ENCODE data around the gene THNSL1. TPM values are rescaled to one million over a fixed set of nuclear protein-coding genes. Genes with fewer than 3 reads are reported as not detected.
"Not testable (repeated sequence)": the region's sequence is repeated elsewhere in the genome, so short reads cannot be mapped to it uniquely, and the experiment has no call there.

The THNSL1 gene, protein sequence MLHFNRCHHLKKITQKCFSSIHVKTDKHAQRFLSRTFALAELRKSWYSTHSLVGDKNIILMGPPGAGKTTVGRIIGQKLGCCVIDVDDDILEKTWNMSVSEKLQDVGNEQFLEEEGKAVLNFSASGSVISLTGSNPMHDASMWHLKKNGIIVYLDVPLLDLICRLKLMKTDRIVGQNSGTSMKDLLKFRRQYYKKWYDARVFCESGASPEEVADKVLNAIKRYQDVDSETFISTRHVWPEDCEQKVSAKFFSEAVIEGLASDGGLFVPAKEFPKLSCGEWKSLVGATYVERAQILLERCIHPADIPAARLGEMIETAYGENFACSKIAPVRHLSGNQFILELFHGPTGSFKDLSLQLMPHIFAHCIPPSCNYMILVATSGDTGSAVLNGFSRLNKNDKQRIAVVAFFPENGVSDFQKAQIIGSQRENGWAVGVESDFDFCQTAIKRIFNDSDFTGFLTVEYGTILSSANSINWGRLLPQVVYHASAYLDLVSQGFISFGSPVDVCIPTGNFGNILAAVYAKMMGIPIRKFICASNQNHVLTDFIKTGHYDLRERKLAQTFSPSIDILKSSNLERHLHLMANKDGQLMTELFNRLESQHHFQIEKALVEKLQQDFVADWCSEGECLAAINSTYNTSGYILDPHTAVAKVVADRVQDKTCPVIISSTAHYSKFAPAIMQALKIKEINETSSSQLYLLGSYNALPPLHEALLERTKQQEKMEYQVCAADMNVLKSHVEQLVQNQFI
- polyA plus RNA-seq (2014; cell fraction: cytosol; rRNA removed), result 6.0 and 6.2 TPM in 2 replicates
- polyA plus RNA-seq (2014; cell fraction: nucleus; rRNA removed), result 3.1 and 3.2 TPM in 2 replicates

DNA sequence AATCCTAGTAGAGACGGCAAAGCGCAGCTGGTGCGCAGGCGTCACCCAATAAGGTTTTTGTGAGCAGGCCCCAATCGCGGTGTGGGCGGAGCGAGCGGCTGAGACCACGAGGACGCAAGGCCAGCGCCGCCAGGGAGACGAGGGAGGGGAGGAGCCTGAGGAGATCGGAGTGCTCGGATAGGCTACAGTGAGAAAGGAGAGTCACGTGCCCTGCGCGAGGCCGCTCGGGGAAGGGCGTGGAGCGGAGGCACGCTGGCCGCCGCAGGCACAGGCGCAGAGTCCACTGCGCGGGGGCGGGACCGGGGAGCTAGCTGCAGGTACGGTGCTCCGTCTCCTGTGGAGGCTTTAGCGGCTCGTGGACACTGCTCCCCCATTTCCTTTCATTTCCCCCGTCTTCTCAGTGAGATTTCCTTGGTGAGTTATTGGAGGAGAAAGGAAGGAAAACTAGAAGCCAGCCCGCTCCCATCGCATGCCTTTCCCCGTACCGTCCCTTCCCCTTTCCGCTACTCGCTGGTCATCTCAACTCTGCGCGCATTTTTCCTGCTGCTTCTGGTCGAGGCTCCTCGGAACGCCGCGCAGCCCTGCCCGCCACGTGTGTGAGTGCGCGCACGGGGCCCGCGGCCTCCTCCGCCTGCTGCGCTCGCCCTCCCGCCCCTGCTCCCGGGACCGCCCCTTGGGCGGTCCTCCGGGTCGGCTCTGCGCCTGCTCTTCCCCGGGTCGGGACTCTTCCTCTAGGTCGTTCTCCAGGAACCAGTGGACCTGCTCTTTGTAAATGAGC is at the start of gene THNSL1:
Gene THNSL1 (plus strand): TSS at position 237 of the 778 bp plus-strand sequence. CDS start 6,612 bp downstream, outside the sequence.
- peak; percentile 98 for DNase-seq (ENCODE audit: low spot score)

DNA sequence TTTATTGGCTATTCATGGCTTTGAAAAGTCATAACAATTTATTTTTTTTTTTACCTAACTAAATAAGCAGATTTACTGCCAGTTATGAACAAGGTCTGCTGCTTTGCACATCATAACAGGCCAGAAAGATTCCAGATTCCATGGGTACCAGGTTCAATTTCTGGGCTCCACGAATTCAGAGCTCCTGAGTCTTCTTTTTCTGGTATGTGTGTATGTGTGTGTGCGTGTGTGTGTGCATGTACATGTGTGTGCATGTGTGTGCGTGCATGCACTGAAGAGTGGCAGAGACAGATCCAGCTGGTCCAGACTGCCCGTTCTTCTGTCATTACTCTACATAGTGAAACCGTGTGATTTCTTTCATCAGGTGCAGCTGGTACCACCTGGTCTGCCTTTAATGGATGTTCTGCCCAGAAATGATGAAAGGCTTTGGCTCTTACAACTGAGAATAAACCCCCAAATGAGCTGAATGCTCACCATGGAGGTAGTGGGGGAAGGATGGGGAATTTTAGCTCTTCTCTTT is 49.4 kb upstream of the THNSL1 start:
- no peak for DNase-seq (ENCODE audit: low spot score)

DNA sequence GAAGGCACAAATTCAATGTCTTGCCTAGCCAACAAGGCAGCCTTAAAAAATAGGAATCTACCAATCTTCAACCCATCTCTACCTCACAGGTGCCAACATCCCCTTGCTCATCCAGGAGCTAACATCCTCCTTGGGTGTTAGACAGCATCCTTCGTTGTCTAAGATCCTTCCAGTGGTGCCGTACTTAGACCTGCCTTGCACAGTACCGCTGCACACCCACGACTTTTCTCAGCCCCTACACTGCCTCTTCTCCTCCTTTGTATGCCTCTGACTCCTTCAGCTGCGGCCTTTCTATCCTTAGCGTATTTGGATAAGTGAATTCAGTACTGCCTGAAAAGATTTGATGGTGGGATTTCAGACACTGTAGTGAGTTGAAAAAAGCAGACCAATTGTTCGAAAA is 48.1 kb upstream of the THNSL1 start:
- DNase-seq (ENCODE audit: low spot score), result no peak

DNA sequence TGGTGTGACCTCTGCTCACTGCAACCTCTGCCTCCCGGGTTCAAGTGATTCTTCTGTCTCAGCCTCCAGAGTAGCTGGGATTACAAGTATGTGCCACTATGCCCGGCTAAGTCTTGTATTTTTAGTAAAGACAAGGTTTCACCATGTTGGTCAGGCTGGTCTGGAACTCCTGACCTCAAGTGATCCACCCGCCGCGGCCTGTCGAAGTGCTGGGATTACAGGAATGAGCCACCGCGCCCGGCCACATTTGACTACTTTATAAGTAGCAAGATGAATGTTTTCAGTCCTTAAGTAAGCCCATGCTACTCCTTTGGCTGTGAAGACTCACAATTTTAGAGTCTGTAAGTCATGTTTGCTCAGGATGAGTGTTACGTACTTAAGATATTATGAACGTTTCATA is 47.5 kb upstream of the THNSL1 start:
- not testable (repeated sequence) for DNase-seq (ENCODE audit: low spot score)

DNA sequence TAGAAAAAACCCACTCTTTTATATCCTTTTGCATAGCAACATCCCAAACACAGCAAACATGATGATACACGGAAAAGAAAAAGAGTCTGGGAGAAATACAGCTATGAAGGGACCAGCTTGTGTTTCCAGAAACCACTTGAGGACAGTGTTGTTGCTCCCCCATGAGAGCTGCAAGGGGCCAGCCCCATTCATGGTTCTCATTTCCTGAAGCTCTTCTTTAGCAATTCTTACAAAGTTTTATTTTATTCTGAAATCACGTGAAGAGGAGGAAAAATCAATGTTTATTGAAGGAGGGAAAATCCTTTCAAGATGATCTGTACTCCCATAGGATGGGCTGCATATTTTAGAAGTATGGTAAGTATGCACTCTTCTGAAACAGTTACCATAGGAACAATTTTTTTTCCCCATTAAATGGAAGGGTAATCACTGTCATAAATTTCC is 46.6 kb upstream of the THNSL1 start:
- DNase-seq (ENCODE audit: low spot score), result no peak

DNA sequence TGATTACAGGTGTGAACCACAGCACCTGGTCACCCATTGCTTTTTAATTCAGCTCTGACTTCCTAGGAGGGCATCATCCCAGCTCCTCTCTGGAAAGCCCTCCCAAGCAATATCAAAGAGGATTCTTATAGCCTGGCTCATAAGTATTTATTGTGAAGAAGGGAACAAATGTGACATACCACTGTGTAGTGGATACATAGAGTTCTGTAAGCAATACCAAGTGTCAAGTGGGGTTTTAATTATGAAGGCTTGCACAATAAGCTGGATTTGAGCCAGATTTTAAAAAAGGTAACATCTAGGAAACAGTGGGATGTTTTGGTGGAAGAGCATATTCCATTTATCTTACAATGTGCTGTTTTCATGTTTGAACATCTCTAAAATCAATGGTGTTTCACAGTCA is 45.0 kb upstream of the THNSL1 start:
- DNase-seq (ENCODE audit: low spot score), result no peak

DNA sequence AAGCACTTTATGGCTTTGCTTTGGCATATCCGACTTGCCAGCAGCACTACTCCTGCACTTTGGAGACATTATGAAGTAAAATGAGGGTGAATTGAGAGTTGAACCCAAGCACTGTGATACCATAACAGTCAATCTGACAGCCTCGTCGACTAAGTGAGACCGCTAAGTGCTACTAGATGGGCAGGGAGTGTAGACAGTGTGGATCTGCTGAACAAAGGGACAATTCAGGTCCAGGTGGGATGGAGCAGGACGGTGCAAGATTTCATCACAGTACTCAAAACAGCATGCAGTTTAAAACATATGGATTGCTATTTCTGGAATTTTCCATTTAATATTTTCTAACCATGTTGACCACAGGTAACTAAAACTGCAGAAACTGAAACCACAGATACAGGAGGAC is 43.2 kb upstream of the THNSL1 start:
- no peak for DNase-seq (ENCODE audit: low spot score)

DNA sequence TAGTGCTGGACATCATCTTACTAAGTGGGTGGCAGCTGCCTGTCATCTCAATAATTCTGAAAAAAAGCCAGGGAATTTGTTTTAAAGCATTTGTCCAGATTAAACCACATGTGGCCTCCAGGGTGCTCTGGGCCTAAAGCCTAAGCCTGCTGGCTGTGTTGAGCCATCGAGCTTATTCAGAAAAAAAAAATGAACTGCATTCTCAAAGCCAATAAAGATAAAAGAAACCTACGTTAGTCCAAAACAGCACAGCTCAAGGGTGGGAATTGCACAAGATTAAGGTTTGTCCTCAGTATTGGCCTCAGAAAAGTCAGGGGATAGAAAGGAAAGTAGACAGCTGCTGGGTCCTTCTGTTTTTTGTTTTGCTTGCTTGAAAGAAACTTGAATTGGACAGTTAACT is 41.4 kb upstream of the THNSL1 start:
- no peak for DNase-seq (ENCODE audit: low spot score)

DNA sequence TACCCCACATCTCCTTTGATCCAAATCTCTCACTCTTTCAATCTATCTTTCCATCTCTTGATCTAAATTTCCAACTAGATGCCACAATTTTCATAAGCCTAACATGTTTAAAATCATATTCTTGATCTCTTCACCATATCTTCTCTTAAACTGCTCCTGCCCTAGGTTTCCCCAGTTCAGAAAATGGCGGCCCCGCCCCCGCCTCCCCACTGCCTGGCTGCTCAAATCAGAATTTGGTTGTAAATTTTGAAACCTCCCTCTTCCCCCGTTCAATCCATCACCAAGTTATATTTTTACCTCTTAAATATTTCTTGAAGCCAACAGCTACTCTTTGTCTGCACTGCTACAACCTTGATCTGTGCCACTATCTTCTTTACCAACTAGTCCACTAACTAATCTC is 36.7 kb upstream of the THNSL1 start:
- DNase-seq (ENCODE audit: low spot score), result no peak

DNA sequence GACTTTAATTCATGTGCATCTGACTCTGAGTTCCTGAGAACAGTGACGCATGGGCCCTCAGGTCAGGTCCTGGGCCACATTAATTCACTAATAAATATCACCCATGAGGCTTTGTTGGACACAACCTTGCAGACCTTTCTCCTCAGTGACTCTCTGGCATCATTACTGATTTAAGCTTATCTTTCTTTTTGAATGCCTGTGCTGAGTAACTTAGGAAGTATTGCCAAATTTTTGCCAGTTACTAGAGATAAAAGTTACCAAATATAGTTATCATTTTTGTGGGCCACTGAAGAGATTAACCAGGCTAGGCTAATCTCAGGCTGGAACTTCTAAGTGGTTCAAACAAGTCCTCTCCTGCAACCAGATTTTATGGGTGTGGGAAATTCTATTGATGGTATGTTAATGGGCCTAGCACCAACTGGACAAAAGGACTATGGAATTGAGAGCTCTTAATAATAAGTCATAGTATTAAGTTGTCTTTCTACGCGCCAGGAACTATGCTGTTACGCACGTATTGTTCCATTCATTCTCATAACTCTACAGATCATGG is 35.2 kb upstream of the THNSL1 start:
- no peak for DNase-seq (ENCODE audit: low spot score)

DNA sequence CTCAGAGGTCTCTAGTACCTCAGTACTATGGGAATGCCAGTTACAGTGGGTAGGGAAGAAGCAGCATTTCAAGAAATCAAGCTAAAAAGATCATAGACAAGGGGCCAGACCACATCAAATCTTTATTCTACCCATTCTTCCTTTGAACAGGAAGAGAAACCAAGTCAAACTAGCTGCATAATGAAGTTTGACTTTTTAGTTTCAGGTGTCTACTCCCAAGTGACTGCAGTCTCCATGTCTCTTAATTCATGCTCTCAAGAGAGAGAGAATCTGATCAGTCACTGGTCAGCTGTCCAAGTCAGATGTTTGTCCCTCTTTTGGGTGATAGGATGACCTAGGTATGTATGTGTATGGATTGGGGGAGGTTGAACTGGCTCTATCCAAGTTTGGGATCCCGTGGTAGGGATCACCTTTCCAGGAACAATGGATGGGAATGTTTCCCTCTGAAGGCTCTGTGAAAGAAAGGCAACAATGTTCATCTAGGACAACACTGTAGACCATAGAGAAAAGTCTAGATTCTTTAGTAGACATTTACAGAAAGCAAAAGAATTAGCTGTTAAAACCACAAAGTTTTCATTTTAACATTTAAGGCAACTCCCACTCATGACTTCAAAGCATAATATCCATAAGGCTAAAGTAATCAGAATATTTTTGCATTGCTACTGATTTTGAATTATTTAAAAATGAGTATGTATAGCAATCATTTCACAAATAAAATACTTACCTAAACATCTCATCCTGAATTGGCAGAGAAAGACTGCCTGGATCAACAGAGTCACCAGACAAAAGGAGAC is 33.9 kb upstream of the THNSL1 start:
- no peak for DNase-seq (ENCODE audit: low spot score)

DNA sequence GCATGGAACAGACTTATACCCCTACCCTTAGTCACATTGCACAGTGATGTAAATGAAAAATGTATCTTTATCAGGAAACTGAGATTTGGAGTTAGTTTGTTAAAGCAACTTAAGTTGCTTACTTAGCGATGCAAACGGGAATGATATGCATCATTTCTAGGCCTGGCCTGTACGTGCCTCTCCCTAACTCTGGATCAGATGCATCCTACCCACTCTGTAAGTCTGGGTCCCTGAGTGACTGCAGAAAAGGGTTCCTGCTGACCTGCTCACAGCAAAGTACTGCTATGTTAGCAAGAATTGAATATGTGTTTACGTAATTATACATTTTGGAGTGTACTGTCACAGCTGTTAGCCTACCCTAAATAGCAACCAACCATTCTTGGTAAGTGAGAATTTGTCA is 33.3 kb upstream of the THNSL1 start:
- no peak for DNase-seq (ENCODE audit: low spot score)

DNA sequence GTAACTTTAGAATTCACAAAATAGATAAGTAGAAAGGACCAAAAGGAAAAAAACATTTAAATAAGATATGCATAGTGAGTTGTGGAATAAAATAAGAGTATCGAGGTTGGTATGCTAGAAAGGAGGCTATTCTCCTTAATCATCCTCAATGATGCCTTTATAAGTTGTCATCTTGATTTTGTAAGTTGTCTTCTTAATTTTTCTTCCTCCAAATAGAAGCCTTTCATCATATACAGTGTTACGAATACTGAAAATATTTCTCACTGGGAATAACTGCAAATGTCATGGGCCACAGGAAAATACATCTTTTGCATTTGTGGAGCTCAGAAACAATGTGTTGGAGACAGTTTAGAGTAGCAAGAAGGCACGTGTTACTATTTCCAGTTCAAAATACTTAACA is 32.5 kb upstream of the THNSL1 start:
- no peak for DNase-seq (ENCODE audit: low spot score)

DNA sequence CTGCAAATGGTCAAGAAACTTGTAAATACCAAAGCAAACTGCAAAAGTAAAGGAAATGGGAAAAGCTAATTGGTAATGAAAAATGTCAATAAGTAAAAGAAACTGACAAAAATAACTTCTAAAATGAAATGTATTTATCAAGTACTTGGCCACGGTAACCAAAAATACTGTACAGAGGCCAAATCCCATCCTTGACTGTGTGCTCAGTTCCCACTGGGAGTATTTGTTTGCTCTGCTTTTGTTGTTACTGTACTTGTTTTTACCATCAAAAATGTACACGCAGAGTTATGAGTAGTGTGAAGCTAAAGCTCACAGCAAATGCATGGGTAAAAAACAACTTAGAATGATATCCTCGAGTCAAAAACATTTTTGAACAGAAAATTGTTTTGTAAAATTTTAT is 31.5 kb upstream of the THNSL1 start:
- DNase-seq (ENCODE audit: low spot score), result no peak

DNA sequence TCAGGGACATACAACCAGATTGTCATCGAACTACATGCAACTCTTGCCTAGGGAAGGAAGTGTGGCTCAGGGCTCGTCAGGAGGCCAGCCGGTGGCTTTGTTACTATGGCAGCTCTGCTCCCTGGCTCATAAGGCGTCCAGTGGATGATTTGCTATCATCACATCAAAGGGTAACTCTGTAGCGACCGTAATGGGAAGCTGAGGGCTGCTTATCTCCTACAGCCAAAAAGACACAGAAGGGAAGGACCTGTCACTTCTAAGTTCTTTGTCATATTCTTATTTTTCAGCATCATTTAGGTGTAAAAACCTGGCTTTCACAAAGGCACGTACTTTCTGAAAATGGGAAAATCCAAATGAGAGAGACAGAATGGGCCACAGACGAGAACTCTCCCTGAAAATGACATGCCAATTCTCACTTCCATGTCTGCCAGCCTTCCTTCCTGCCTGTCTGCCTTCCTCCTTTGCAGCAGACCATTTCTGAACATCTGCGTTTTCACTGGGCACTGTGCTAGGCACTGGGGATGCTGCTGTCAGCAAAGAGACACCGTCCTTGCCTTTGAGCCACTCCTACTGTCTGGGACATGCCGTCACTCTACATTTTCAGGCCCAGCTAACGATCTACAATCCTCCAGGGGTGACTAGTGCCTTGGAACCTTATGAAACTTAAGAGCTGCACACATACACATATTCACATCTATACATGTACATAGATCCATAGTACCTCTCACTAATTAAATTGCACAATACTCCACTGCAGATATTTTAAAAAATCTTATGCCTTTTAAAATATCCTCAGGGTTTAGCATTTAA is 27.4 kb upstream of the THNSL1 start:
- DNase-seq (ENCODE audit: low spot score), result peak; percentile 16

DNA sequence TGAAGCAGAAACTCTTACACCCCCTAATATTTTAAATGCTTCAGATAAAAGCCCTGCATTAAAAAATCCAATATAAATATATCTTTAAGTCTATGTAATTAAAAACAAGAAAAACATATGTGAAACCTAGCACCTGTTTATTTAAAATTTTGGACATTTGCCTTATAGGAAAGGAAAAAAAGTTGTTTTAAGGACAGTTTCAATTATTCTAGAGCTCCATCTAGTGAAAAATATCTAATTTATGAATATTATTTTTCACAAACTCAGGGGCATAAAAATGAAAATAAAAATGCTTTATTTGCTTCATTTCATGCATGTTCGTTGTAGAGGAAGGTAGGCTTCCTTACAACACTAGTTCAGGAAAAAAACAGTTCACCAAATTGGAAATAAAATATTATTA is 26.5 kb upstream of the THNSL1 start:
- no peak for DNase-seq (ENCODE audit: low spot score)

DNA sequence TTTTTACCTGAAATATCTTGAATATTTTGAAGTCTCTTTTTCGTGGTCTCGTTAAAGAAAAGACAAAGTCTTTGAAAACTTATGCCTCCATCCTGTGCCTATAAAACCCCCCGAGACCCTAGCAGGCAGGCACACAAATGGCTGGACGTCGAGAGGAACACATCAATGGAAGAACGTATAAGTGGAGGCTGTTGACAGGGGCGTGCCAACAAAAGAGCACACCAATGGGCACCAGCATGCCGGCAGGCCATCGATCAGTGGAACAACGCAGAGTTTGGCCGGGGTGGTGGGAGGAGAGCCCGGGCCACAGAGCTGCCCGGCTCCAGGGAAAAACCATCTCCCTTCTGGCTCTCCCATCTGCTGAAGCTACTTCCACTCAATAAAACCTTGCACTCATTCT is 25.1 kb upstream of the THNSL1 start:
- no peak for DNase-seq (ENCODE audit: low spot score)

DNA sequence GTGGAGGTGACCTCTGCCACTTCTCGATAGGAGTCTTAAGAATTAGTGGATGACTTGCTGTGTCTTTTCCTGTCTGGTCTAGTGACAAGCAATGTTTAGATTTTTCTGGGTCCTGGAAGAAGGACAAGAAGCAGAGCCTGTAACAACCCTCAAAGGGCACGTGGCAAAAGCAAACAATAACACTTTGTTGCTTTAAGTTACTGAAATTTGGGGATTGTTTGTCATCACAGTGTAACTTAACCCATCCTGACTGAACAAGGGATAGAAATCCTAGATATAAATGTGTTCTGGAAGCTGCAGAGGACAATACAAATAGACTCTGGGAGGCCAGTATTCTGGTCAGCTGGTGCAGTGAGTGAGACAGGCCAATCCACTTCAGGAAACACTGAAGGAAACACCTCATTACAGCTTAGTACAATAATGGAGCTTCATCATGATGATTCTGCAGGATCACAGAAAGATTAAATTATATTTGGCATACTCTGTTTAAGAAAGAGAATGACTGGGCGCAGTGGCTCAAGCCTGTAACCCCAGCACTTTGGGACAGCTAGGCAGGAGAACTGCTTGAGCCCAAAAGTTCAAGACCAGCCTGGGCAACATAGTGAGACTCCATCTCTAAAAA is 23.8 kb upstream of the THNSL1 start:
- no peak for DNase-seq (ENCODE audit: low spot score)

DNA sequence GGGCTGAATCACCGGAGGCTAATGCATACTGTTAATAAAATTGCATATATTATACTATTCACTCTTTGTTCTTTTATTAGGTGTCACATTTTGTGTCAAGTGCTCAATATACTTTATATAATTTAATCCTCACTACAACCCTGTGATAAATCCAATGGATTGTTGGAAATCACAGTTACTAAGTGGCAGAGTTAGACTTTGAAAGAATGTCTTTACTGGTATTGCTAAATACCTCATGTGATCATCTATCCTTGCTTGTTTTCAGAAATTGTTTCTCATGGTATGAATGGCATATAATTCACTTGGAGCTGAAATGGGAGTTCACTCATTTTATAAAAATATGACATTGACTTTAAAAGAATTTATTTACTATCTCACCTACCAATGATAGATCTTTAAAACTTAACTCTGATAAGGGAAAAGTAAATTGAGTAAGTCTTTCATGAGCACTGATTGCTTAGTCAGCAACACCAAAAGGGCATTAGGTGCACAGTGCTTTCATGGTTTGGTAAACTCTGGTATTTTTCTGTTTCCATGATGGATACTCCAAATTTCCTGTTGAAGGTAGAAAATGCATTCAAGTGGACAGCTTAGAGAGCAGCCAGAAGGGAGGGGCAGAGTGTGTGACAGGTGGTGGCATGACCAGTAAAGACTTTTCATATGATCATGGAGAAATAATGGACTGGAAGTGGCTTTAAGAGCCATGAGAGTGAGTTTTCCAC is 23.0 kb upstream of the THNSL1 start:
- DNase-seq (ENCODE audit: low spot score), result no peak

Data from SK-N-DZ (cell line).